Measurements from ENCODE around the gene KRTAP1-5.

DNA sequence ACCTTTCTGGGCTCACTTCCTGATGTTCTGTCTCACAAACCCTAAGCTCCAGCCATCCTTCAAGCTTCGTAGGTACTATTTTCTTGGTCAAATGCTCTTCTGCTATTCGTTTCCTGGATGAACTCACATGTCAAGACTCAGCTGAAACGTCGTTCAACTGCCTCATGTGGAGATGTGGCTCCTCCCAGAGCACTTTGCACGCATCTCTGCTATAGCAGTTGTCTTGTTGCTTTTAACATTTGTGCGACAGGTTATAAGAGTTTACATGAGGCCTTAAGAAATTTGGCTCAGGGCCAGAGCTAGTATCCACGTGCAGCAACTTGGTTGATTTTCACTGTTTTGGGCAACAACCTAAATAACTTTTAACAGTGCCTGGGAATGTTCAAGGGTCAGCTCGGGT lies 40.1 kb downstream of the KRTAP1-5 start:
- TF ChIP-seq, protein P1, sequence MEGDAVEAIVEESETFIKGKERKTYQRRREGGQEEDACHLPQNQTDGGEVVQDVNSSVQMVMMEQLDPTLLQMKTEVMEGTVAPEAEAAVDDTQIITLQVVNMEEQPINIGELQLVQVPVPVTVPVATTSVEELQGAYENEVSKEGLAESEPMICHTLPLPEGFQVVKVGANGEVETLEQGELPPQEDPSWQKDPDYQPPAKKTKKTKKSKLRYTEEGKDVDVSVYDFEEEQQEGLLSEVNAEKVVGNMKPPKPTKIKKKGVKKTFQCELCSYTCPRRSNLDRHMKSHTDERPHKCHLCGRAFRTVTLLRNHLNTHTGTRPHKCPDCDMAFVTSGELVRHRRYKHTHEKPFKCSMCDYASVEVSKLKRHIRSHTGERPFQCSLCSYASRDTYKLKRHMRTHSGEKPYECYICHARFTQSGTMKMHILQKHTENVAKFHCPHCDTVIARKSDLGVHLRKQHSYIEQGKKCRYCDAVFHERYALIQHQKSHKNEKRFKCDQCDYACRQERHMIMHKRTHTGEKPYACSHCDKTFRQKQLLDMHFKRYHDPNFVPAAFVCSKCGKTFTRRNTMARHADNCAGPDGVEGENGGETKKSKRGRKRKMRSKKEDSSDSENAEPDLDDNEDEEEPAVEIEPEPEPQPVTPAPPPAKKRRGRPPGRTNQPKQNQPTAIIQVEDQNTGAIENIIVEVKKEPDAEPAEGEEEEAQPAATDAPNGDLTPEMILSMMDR (IDR thresholded peaks at IDR 0.05) = no peak
- TF ChIP-seq POLR2A (IDR thresholded peaks at IDR 0.05) = no peak

All from heart left ventricle (tissue), 13 donors.